ENCODE data around the gene CA5A. TPM values are rescaled to one million over a fixed set of nuclear protein-coding genes. Genes with fewer than 3 reads are reported as not detected.
A peak's percentile ranks its signal among the peaks of the same experiment; 100 is the strongest.
"Not testable (repeated sequence)": the region's sequence is repeated elsewhere in the genome, so short reads cannot be mapped to it uniquely, and the experiment has no call there.

The CA5A gene
- total and polyA plus RNA-seq, 12 donors = 0.15 to 0.65 (median 0.29) TPM; not detected in 7

GRCh38 chr16:87860553-87861299 lies 75.6 kb downstream of the CA5A start:
- no peak for DNase-seq
- Histone ChIP-seq H3K4me3 (no peak overlapping the region), H3K9me3 (no peaks in the 10 kb centered on the region), H3K36me3 (peaks cover 0 to 9% (median 0%) of the 10 kb centered on the region in 9 donors), H3K27ac (peak overlapping the region in 5 of 10 donors; percentile 7 to 45 (median 26)), H3K27me3 (no peaks in the 10 kb centered on the region), H3K4me1 (peaks cover 2 to 47% (median 22%) of the 10 kb centered on the region in 9 donors)
- WGBS, 2 donors = 67 to 76% methylated on average over 26 of the region's 26 CpGs
- peak; percentile 31 to 63 (median 50) for ATAC-seq
- intact Hi-C loops (cut with DNase I) = no loop called here
- no peak for TF ChIP-seq CTCF (IDR thresholded peaks at IDR 0.05)

GRCh38 chr16:87858151-87858993 lies 78.0 kb downstream of the CA5A start:
- ATAC-seq = peak in 2 of 8 donors; percentile 31 to 32
- WGBS, 2 donors = 61 to 73% methylated on average over 27 of the region's 27 CpGs
- intact Hi-C loops (cut with DNase I) = loop anchor here in 2 of 10 donors (10.0 kb wide), 1 partner anchor 46 kb away; no protein-coding TSS in a partner anchor

GRCh38 chr16:87856791-87857228 lies 79.5 kb downstream of the CA5A start:
- Histone ChIP-seq H3K27me3 (peaks cover 0 to 4% (median 0%) of the 10 kb centered on the region in 7 donors), H3K9me3 (no peaks in the 10 kb centered on the region), H3K4me3 (peak overlapping the region in 1 of 10 donors; percentile 43), H3K4me1 (peaks cover 7 to 75% (median 32%) of the 10 kb centered on the region in 9 donors), H3K36me3 (no peaks in the 10 kb centered on the region), H3K27ac (peak overlapping the region in 5 of 10 donors; percentile 12 to 96 (median 58))
- WGBS, 2 donors = 79 to 92% methylated on average over 15 of the region's 15 CpGs
- intact Hi-C loops (cut with DNase I) = loop anchor here in 2 of 10 donors (10.0 kb wide), 1 partner anchor 48 kb away; no protein-coding TSS in a partner anchor
- DNase-seq (no peak), ATAC-seq (no peak)
- TF ChIP-seq CTCF (IDR thresholded peaks at IDR 0.05) = no peak

More at GRCh38 chr16:87858151-87858993, 78.0 kb downstream of the CA5A start:
- Histone ChIP-seq H3K4me1 (peaks cover 4 to 70% (median 26%) of the 10 kb centered on the region in 9 donors), H3K27ac (peak overlapping the region in 2 of 10 donors; percentile 15 to 96)
- H3K27me3 ChIP-seq, H3K36me3 ChIP-seq, H3K4me3 ChIP-seq, H3K9me3 ChIP-seq: not testable (repeated sequence)
- peak; percentile 38 to 72 for DNase-seq

GRCh38 chr16:87855852-87856715 lies 80.2 kb downstream of the CA5A start:
- peaks cover 0 to 7% (median 0%) of the 10 kb centered on the region in 9 donors for H3K36me3 ChIP-seq
- no peak for TF ChIP-seq CTCF (IDR thresholded peaks at IDR 0.05)
- H3K27ac ChIP-seq = peak overlapping the region in 8 of 10 donors; percentile 12 to 96 (median 58)
- DNase-seq = peak; percentile 31 to 56
- H3K4me3 ChIP-seq = peak overlapping the region in 1 of 10 donors; percentile 43
- WGBS, 2 donors = 62 to 74% methylated on average over 23 to 26 of the region's 26 CpGs
- intact Hi-C loops (cut with DNase I) = loop anchor here in 2 of 10 donors (10.0 kb wide), 1 partner anchor 49 kb away; no protein-coding TSS in a partner anchor
- H3K4me1 ChIP-seq = peaks cover 7 to 70% (median 30%) of the 10 kb centered on the region in 9 donors
- H3K27me3 ChIP-seq = peaks cover 0 to 8% (median 0%) of the 10 kb centered on the region in 7 donors
- peak in 6 of 8 donors; percentile 9 to 52 (median 23) for ATAC-seq
- no peaks in the 10 kb centered on the region for H3K9me3 ChIP-seq
